ENCODE data around the gene CNIH3.
"Not testable (repeated sequence)": the region's sequence is repeated elsewhere in the genome, so short reads cannot be mapped to it uniquely, and the experiment has no call there.

CNIH3 gene

DNA sequence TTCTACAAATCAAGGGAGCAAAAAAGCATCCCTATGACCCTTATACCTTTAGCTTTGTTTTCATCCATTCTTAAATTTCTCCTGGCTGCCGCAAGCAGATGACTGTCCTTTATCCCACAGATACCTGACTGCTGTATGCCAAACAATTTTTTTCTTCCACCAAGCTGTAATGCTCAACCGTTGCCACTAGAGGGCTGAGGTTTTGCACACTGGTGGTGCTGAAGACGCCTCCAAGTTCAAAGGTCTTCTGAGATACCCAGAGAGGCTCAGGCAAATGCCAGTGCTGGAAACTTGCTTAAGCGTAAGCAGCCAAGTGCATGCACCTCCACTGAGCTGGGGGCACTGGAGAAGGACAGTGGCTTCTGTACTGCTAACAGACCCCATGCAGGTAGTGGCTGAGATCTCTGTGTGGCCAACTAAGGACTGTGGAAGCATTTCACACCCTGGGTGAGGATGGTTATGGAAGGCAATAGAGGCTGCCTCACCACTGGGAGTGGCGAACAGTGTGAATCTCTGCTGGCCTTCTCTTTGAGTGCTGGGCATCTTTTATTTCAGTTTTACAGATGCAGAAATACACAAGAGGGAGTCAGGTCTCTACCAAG lies 28.5 kb downstream of the CNIH3 start:
- peak; percentile 53 for DNase-seq

DNA sequence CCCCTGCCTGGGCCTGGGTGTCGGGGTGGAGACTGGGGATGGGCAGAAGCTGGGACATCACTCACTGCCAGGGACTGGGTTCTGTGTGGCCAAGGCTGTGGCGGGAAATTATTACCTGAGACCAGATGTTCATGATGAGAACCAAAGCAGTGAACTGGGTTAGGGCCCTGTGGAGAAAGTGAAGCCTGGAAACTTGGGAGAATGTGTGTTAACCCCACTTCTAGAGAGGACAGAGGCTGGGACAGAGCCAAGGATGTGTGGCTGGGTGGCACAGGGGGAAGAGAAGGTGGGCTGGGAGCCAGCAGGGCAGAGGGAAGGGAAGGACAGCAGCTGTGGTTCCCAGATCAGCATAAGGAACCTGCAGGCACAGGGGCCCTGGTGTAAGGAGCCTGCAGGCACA lies 31.3 kb downstream of the CNIH3 start:
- DNase-seq, result peak; percentile 17

GRCh38 chr1:224650290-224650689 lies 34.2 kb downstream of the CNIH3 start:
- no peak for DNase-seq

DNA sequence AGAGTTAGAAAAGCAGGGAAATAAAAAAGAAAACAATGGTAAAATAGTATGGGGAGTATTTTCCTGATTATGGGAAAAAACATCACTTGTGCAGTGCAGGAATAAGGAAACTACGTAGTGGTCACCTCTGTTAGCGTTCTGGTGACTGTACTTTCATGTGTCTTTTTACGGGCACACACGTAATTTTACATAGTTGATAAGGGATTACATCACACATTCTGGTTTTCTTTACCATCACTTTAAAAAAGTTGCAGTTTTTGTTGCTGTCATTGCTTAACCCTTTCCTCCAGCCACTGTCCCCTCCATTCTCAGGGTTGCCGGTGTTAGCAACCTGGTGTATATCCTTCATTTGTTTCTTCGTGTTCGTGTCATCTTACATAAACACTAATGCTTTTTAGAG lies 35.1 kb downstream of the CNIH3 start:
- DNase-seq, result no peak

- DNase-seq, result no peak
Measured at GRCh38 chr1:224656392-224656791, 40.3 kb downstream of the CNIH3 start.

DNA sequence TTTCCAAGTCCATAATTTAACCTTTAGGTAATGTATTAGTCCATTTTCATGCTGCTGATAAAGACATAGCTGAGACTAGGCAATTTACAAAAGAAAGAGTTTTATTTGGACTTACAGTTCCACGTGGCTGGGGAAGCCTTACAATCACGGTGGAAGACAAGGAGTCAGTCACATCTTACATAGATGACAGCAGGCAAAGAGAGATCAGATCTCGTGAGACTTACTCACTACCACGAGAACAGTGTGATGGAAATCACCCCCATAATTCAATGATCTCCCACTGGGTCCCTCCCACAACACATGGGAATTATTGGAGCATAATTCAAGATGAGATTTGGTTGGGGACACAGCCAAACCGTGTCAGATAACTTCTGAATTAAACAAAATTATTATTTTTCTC lies 44.0 kb downstream of the CNIH3 start:
- DNase-seq, result no peak

DNA sequence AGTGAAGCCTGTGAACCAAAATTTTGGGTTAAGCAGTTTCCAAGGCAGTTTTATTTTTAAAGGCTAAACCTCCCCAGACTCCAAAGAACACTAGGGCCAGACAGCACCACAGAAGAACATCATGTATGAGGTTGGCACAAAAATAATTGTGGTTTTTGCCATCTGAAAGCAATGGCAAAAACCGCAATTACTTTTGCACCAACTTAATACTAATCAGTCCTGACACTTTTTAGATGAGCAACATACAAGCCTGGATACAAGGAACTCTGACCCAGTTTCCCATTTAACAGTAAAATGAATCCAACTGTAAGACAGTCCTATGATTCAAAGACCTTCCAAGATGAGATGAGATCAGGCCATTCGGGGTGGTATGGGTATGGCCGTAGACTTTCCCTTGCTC lies 46.8 kb downstream of the CNIH3 start:
- DNase-seq, result no peak

GRCh38 chr1:224665016-224665415 lies 48.9 kb downstream of the CNIH3 start:
- DNase-seq, result no peak

DNA sequence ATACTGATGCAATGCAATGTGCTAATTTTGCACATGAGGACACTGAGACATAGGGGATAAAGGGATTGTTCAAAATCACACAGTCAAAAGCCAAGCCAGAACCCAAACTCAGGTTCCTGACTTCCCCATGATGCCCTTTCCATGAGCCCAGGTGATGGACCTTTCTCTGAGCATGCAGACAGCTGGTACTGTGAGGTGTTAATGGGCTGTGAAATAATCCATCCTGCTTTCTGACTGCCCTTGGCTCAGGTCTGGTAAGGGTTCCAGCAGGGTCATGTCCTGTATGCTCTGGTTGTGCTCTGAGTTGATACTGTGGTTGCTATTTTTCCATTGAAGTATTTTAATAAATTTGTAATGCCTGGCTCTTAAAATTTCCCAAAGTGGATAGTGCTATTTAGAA lies 50.0 kb downstream of the CNIH3 start:
- no peak for DNase-seq

DNA sequence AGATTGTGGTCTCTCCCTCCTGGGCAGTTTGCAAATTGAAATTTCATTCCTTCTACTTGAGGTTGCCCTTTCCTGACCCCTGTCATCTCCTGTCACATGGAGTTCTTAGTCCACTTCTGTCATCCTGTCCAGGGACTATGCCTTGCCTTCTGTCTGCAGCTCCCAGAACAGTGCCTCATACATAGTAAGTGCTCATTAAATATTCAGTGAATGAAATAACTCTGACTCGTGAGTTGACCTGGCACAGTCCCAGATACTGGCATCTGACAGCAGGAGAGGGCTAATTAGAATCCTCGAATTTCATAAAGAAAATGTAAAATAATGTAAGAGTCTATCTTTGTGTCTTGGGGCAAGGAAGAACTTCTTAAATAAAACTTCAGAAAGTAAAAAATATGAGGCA lies 50.8 kb downstream of the CNIH3 start:
- DNase-seq, result no peak

DNA sequence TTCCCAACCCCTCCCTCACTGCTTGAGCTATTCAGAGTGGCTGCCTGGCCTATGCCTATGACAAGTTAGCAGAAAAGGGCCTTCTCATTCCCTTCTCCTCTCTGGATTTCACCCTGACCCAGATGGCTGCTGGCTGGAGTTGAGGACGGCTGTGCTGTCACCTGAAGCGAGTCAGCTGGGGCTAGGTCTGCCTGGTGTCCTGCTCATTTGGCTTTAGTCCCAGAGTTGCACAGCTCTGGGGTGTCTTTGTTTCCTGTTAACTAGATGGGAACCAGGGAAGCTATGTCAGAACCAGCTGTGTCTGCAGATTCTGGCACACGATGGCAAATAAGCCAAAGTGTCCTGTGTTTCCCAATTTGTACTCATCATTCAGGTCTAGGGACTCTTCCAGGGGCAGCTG lies 52.9 kb downstream of the CNIH3 start:
- DNase-seq, result peak; percentile 28

DNA sequence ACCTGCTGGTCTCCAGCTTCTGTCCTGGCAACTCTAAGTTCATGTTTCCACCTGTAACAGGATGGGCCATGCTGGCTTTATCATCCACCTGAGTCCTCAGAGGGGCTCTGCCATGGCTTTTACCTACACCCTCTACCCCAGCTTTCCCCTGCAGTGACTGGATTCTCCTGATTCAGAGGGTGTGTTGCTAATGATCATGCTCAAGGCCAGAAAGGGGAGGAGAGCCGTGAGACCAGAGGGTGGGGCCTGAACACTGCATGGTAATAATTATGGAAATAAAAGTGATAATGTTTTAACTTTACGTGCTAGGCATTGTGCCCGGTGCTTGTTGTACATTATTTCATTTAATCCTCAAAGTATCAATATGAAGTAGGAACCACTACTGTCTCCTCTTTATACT lies 53.3 kb downstream of the CNIH3 start:
- DNase-seq, result no peak

DNA sequence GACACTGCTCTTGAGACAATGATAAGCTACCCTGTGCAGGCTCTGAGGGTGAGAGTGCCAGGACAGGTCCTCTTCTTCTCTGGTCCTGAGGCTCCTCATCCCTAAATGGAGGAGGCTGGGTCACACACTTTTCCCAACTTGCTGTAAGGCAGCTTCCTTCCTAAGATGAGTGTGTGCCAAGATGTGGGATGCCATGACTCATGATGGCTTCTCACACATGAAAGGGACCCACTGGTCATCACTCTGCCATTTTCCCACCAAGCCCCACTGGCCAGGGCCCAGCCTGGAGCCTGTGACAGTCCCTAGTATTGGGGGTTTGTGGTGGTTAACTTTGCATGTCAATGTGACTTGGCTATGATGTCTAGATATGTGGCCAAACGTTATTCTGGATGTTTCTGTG lies 54.4 kb downstream of the CNIH3 start:
- no peak for DNase-seq

DNA sequence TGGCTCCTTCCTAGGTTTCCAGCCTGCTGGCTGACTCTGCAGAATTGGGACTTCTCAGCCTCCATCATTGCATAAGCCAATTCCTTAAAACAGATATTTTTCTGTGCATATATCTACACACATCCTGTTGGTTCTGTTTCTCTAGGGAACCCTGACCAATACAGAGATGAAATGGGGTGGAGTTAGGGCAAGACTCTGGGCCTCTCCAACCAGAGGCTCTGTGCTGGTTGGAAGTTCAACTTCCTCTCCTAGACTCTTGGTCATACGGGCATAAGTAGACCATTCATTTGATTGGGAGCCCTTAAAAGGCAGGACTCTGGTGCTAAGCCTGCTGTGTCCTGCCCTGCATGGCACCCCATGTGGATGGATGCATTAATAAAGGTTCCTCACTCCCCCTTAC lies 55.0 kb downstream of the CNIH3 start:
- no peak for DNase-seq

- no peak for DNase-seq
Measured at GRCh38 chr1:224673141-224673540, 57.0 kb downstream of the CNIH3 start.

- no peak for DNase-seq
Measured at GRCh38 chr1:224675590-224675989, 59.5 kb downstream of the CNIH3 start.

- no peak for DNase-seq
Measured at GRCh38 chr1:224676551-224676950, 60.4 kb downstream of the CNIH3 start.

DNA sequence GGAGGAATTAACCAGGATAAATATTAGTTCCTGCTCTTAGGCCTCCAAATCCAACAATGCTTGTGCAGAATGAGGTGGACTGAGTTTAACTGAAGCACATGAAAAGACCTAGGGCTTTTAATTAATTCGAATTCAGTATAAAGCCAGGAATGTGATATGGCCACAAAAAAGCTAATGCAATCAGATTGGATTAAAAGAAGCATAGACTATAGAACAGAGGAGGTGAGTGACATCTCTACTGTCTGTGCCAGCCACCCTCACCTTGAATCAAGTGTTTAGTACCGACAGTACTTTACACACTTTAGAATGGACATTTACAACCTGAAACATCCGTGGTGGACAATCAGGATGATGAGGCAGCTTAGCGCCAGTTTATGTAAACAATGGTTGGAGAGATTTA lies 62.1 kb downstream of the CNIH3 start:
- DNase-seq, result no peak

- no peak for DNase-seq
Measured at GRCh38 chr1:224679606-224680005, 63.5 kb downstream of the CNIH3 start.

GRCh38 chr1:224681816-224682215 lies 65.7 kb downstream of the CNIH3 start:
- DNase-seq, result no peak

DNA sequence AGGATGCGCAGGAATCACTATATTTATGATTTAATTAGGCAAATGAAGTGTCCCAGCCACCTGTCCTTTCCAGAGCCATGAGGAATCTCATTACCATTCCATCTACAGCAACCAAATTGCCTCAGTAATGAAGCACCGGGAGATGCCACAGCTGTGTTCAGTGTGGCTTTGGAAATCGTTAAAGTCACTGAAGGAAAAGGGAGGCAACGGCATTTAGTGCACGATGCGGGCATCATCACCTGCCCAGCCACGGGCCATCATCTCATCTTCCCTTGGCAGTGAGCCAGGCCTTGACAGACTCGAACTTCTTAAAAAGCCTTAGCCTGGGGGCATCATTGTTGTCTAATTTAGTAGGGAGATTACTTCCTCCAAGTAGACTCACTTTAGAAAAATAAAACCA lies 67.8 kb downstream of the CNIH3 start:
- DNase-seq, result peak; percentile 32

DNA sequence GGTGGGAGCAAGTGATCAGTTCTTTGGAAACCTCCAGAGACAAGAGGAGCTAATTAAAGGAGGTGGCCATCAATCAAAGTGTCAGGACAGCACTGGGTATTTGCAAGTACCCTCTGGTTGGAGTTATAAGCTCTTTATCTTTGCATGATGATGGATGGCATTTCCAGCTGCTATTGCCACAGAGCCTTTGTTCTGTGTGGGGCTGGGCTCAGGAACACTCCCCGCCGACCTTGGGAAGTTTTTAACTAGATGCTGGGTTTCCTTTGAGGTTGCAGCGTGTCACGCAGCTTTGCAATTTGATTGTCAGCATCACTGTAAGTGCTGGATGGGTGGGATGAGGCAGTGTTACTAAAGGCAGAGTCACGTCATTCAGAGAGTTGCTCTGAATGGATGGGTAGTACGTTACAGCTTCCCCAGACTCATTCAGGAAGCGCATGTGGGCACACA lies 68.9 kb downstream of the CNIH3 start:
- DNase-seq, result no peak

DNA sequence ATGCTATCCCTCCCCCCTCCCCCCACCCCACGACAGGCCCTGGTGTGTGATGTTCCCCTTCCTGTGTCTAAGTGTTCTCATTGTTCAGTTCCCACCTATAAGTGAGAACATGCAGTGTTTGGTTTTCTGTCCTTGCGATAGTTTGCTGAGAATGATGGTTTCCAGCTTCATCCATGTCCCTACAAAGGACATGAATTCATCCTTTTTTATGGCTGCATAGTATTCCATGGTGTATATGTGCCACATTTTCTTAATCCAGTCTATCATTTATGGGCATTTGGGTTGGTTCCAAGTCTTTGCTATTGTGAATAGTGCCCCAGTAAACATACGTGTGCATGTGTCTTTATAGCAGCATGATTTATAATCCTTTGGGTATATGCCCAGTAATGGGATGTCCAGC lies 70.0 kb downstream of the CNIH3 start:
- not testable (repeated sequence) for DNase-seq

DNA sequence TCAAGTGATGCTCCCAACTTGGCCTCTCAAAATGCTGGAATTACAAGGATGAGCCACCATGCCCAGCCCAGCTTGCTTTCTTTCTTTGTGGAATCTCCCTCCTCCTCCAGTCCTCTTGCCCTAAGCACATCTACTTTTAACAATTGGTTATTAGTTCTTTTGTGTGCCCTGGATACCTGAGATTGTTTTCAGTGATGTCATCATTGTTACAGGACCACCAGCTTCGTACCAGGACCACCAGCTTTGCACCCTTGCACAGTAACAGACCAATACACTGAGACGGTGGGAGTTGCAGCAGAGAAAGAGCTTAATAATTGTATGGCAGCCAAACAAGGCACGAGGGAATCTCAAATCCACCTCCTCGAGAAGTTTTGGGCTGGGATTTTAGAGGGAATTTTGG lies 71.3 kb downstream of the CNIH3 start:
- no peak for DNase-seq

- no peak for DNase-seq
Measured at GRCh38 chr1:224689374-224689773, 73.3 kb downstream of the CNIH3 start.

- no peak for DNase-seq
Measured at GRCh38 chr1:224690576-224690975, 74.5 kb downstream of the CNIH3 start.
